ENCODE measurements around the gene UIMC1.

- no peak for TF ChIP-seq MBNL3 (CRISPR knock-in tag; conservative IDR thresholded peaks at IDR 0.05)
- TF ChIP-seq SMARCE1 (IDR thresholded peaks at IDR 0.05; ENCODE audit: borderline replicate concordance), result no peak
- no peak for TF ChIP-seq TBX3 (IDR thresholded peaks at IDR 0.05; ENCODE audit: borderline replicate concordance)
- TF ChIP-seq NONO (IDR thresholded peaks at IDR 0.05), result no peak
- no peak for TF ChIP-seq NONO (CRISPR knock-in tag; conservative IDR thresholded peaks at IDR 0.05)
- no peak for TF ChIP-seq JUNB (CRISPR knock-in tag; IDR thresholded peaks at IDR 0.05; ENCODE audit: borderline replicate concordance)
- no peak for TF ChIP-seq ETV6 (CRISPR knock-in tag; conservative IDR thresholded peaks at IDR 0.05)
- TF ChIP-seq MZF1 (CRISPR knock-in tag; IDR thresholded peaks at IDR 0.05; ENCODE audit: borderline replicate concordance), result no peak
- TF ChIP-seq CTCF (CRISPR knock-in tag; IDR thresholded peaks at IDR 0.05), result no peak
- TF ChIP-seq CEBPZ (IDR thresholded peaks at IDR 0.05; ENCODE audit: low read length), result no peak
- TF ChIP-seq GABPA (IDR thresholded peaks at IDR 0.05; ENCODE audit: low read depth, low read length), result no peak
- no peak for TF ChIP-seq GABPA (CRISPR knock-in tag; IDR thresholded peaks at IDR 0.05; ENCODE audit: low read depth)
- TF ChIP-seq ZBTB10 (CRISPR knock-in tag; IDR thresholded peaks at IDR 0.05; ENCODE audit: borderline replicate concordance), result no peak
- TF ChIP-seq ZNF709 (CRISPR knock-in tag; IDR thresholded peaks at IDR 0.05), result no peak
- no peak for TF ChIP-seq REST (IDR thresholded peaks at IDR 0.05; ENCODE audit: borderline replicate concordance in 1 of 2, low read depth in 1 of 2, low read length in 2 of 2)
- no peak for TF ChIP-seq KDM1A (CRISPR knock-in tag; IDR thresholded peaks at IDR 0.05)
These were observed 88.0 kb downstream of the UIMC1 start for GRCh38 chr5:176918613-176919012.
